Naive thymus-derived CD4-positive, alpha-beta T cell (primary cell): Measurements from ENCODE around the gene AFTPH. TPM values are rescaled to one million over a fixed set of nuclear protein-coding genes. Genes with fewer than 3 reads are reported as not detected.

ENCODE experiments used
- ATAC-seq: fragments of 150-1000 bp; cut with Tn5 transposase; 2 replicates; pipeline ENCODE4 v1.10.0; 2021; ENCODE audit warnings: mild to moderate bottlenecking, moderate library complexity
- CTCF ChIA-PET: fragments of 350-600 bp; sonication (Branson Sonifier 250); formaldehyde crosslinking; loops from one replicate; lab custom pipeline; 2021; ENCODE audit warnings: antibody characterized with exemption; lab: Charles Lee
- POLR2A ChIA-PET: fragments of 350-600 bp; sonication (Branson Sonifier 250); formaldehyde crosslinking; loops from one replicate; lab custom pipeline; 2021; ENCODE audit warnings: antibody characterized with exemption, inconsistent platforms; lab: Charles Lee
- DNase-seq, 9 donors: peaks; one replicate each; pipeline versions ENCODE4 v3.0.0 to v3.0.0-alpha.2; 2020 to 2022; ENCODE audit warnings: mixed read lengths in 1 of 9
- H3K27ac ChIP-seq: one replicate; pipeline ENCODE4 v1.7.0; 2013; ENCODE audit warnings: mild to moderate bottlenecking, low read depth, low read length, moderate library complexity
- H3K27me3 ChIP-seq, 2 donors: one replicate each; pipeline ENCODE4 v1.7.0; 2013; ENCODE audit warnings: low read length in 2 of 2, mild to moderate bottlenecking in 2 of 2, moderate library complexity in 2 of 2; ENCODE audit not compliant: control insufficient read depth in 2 of 2, insufficient read depth in 2 of 2
- H3K36me3 ChIP-seq, 3 experiments: 1 replicate in 2 of 3; 2 replicates in 1 of 3; pipeline ENCODE4 v1.7.0; 2013; ENCODE audit warnings: low read length in 3 of 3, mild to moderate bottlenecking in 3 of 3, moderate library complexity in 1 of 3; ENCODE audit not compliant: insufficient read depth in 3 of 3, control insufficient read depth in 2 of 3
- H3K4me1 ChIP-seq, 2 donors: one replicate each; pipeline ENCODE4 v1.7.0; 2013; ENCODE audit warnings: low read length in 2 of 2, mild to moderate bottlenecking in 2 of 2, moderate library complexity in 1 of 2; ENCODE audit not compliant: control insufficient read depth in 2 of 2, insufficient read depth in 2 of 2
- H3K4me3 ChIP-seq: 2 replicates; pipeline ENCODE4 v1.7.0; 2013; ENCODE audit warnings: mild to moderate bottlenecking, low read length
- H3K9me3 ChIP-seq, 3 experiments: 1 replicate in 2 of 3; 2 replicates in 1 of 3; pipeline ENCODE4 v1.7.0; 2013; ENCODE audit warnings: low read length in 3 of 3; ENCODE audit not compliant: control insufficient read depth in 2 of 3
- H3K27ac Mint-ChIP-seq, 9 donors: one replicate each; pipeline ENCODE4 v1.8.0; 2020 to 2022; ENCODE audit warnings: mixed read lengths in 9 of 9, mild to moderate bottlenecking in 8 of 9, moderate library complexity in 5 of 9, inconsistent platforms in 2 of 9
- H3K27me3 Mint-ChIP-seq, 5 donors: one replicate each; pipeline ENCODE4 v1.8.0; 2021 to 2022; ENCODE audit warnings: mixed read lengths in 5 of 5, mild to moderate bottlenecking in 1 of 5
- H3K36me3 Mint-ChIP-seq, 5 donors: one replicate each; pipeline ENCODE4 v1.8.0; 2020 to 2022; ENCODE audit warnings: mixed read lengths in 5 of 5, mild to moderate bottlenecking in 3 of 5, inconsistent platforms in 1 of 5
- H3K4me1 Mint-ChIP-seq, 7 donors: one replicate each; pipeline ENCODE4 v1.8.0; 2020 to 2022; ENCODE audit warnings: mixed read lengths in 7 of 7, mild to moderate bottlenecking in 3 of 7, inconsistent platforms in 1 of 7
- H3K4me3 Mint-ChIP-seq, 10 donors: one replicate each; pipeline ENCODE4 v1.8.0; 2020 to 2022; ENCODE audit warnings: mild to moderate bottlenecking in 10 of 10, mixed read lengths in 10 of 10, moderate library complexity in 6 of 10, inconsistent platforms in 2 of 10
- H3K9me3 Mint-ChIP-seq, 11 donors: one replicate each; pipeline ENCODE4 v1.8.0; 2020 to 2022; ENCODE audit warnings: mixed read lengths in 11 of 11, mild to moderate bottlenecking in 4 of 11, inconsistent platforms in 1 of 11, moderate library complexity in 1 of 11
- intact Hi-C, 2 donors: fragments of 100-400 bp; cut with micrococcal nuclease; formaldehyde crosslinking; loops; one replicate each; pipeline ENCODE4 v1.15.1; 2023
- polyA plus RNA-seq, 2 donors: library from polyadenylated mRNA; unstranded; fragments of 300-500 nt; fragmentation: Illumina TruSeq; gene quantifications; one replicate each; pipeline ENCODE4 v1.2.3, GENCODE V29; 2021
- total RNA-seq, 6 experiments: library from RNA in 5 of 6; stranded (reverse) in 5 of 6; gene quantifications; 1 replicate in 5 of 6; 2 replicates in 1 of 6; pipeline ENCODE4 v1.2.3 and lab custom pipeline; 2021 to 2026

Gene AFTPH
- total and polyA plus RNA-seq, 7 experiments from 2014 or later = 19.7 to 46.2 (median 36.0) TPM

DNA sequence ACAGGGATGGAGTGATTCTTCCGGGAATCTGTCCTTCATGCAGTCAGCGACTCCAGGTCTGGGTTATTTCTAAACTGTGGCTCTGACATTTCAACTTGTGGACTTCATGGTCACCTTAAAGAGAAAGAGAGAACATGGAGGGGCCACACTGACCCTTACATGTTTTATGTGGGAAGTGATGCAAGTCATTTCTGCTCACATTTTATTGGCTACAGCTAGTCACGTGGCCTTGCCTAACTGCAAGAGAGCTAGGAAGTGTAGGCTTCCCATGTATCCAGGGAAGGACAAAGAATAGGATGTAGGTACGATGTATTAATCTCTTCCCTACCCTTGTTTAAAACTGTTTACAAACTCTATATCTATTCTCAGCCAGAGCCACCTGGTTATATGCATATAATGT lies 30.3 kb upstream of the AFTPH start:
- POLR2A ChIA-PET = no interaction called here
- peaks cover 0 to 52% (median 8%) of the 10 kb centered on the region in 5 donors for H3K27me3 Mint-ChIP-seq
- Histone ChIP-seq H3K36me3 (no peaks in the 10 kb centered on the region), H3K4me1 (no peaks in the 10 kb centered on the region), H3K9me3 (no peaks in the 10 kb centered on the region), H3K27me3 (no peaks in the 10 kb centered on the region), H3K27ac (no peak overlapping the region), H3K4me3 (no peak overlapping the region)
- H3K27ac Mint-ChIP-seq = no peak overlapping the region
- CTCF ChIA-PET = interaction anchor here (0.6 to 1.2 kb wide), 2 partner anchors 11 to 285 kb away, joined by 3 to 4 read pairs; no protein-coding TSS in a partner anchor
- H3K4me1 Mint-ChIP-seq = peaks cover under 1 to 9% (median 5%) of the 10 kb centered on the region in 7 donors
- H3K9me3 Mint-ChIP-seq = no peaks in the 10 kb centered on the region
- intact Hi-C loops = no loop called here
- ATAC-seq = no peak
- no peaks in the 10 kb centered on the region for H3K36me3 Mint-ChIP-seq
- no peak for DNase-seq
- no peak overlapping the region for H3K4me3 Mint-ChIP-seq

DNA sequence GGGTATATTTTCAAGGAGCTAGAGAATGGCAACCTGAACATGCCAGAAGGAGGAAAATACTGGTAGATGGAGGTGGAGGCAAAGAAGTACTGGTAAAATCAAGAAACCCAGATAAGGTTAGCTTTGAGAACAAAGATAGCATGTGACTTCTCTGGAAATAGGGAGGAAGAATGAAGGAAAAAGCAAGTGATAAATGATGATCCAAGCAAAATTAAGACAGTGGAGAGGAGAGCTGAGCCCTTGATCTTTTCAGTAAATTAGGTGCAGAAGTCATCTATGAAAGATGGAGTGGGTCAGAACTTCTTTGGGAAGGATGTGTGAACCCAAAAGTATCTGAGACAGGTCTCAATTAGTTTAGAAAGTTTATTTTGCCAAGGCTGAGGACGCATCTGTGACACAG lies 25.7 kb upstream of the AFTPH start:
- no peak overlapping the region for H3K27ac Mint-ChIP-seq
- H3K27ac ChIP-seq = no peak overlapping the region
- intact Hi-C loops = no loop called here
- no peaks in the 10 kb centered on the region for H3K9me3 ChIP-seq
- H3K36me3 ChIP-seq = no peaks in the 10 kb centered on the region
- peaks cover 0 to 17% (median 0%) of the 10 kb centered on the region in 7 donors for H3K4me1 Mint-ChIP-seq
- no peak for DNase-seq
- H3K27me3 ChIP-seq = no peaks in the 10 kb centered on the region
- POLR2A ChIA-PET = no interaction called here
- no peaks in the 10 kb centered on the region for H3K9me3 Mint-ChIP-seq
- H3K4me3 Mint-ChIP-seq = no peak overlapping the region
- no peak for ATAC-seq
- peaks cover 0 to 43% (median 8%) of the 10 kb centered on the region in 5 donors for H3K27me3 Mint-ChIP-seq
- peaks cover 0 to 2% (median 0%) of the 10 kb centered on the region in 5 donors for H3K36me3 Mint-ChIP-seq
- H3K4me3 ChIP-seq = no peak overlapping the region
- no peaks in the 10 kb centered on the region for H3K4me1 ChIP-seq
- CTCF ChIA-PET = interaction anchor here (3.1 kb wide), 1 partner anchor 10 kb away, joined by 13 read pairs; no protein-coding TSS in a partner anchor

DNA sequence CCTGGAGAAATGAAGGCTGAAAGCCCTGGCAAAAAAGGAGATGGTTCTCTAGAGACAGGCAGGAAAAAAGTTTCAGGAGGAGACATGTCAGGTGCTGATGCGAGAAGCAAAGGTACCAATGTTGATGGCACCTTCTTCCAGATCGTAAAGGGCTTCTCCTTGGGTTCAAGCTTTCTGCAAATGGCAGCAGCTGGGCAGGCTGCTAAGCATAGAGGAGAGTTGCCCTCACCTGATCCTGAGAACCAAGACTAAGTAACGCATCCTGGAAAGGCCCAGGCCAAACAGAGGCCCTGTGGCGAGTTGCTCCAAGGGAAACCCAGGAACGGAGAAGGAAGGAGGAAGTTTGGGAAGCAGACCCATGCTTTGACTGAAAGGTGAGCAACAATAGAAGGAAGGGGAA lies 23.6 kb upstream of the AFTPH start:
- ATAC-seq (no peak), DNase-seq (no peak)
- no peak overlapping the region for H3K4me3 Mint-ChIP-seq
- Histone ChIP-seq H3K4me3 (no peak overlapping the region), H3K4me1 (no peaks in the 10 kb centered on the region), H3K36me3 (no peaks in the 10 kb centered on the region), H3K27me3 (no peaks in the 10 kb centered on the region), H3K27ac (no peak overlapping the region), H3K9me3 (no peaks in the 10 kb centered on the region)
- no peak overlapping the region for H3K27ac Mint-ChIP-seq
- intact Hi-C loops = no loop called here
- no peaks in the 10 kb centered on the region for H3K9me3 Mint-ChIP-seq
- ChIA-PET CTCF (interaction anchor here (0.6 to 0.7 kb wide), 2 partner anchors 16 to 23 kb away, joined by 4 read pairs; no protein-coding TSS in a partner anchor), POLR2A (no interaction called here)
- peaks cover 0 to 17% (median 0%) of the 10 kb centered on the region in 7 donors for H3K4me1 Mint-ChIP-seq
- H3K36me3 Mint-ChIP-seq = peaks cover 0 to 2% (median 0%) of the 10 kb centered on the region in 5 donors
- peaks cover 0 to 39% (median 8%) of the 10 kb centered on the region in 5 donors for H3K27me3 Mint-ChIP-seq

DNA sequence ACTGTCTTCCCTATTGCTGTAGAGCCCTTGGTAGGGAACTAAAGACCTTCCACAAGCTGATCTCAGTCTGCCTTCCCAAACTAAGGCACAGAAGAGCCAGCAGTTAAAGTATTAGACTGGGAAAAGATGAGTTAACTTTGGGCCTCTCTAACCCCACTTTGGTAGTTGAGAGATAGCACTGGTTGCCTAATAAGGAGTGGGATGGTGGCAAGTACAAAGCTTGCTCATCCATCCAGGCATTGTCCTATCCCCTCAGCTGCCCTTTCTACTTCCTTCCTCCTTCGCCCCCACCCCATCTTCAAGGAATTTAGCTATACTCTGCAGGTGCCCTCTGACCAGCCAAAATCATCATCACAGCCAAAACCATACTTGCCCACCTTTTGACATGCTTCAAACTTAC lies 22.2 kb upstream of the AFTPH start:
- H3K9me3 Mint-ChIP-seq = no peaks in the 10 kb centered on the region
- H3K27me3 ChIP-seq = no peaks in the 10 kb centered on the region
- peaks cover 0 to 2% (median 0%) of the 10 kb centered on the region in 5 donors for H3K36me3 Mint-ChIP-seq
- ChIA-PET POLR2A (no interaction called here), CTCF (interaction anchor here (1.9 kb wide), 1 partner anchor 16 kb away, joined by 4 read pairs; no protein-coding TSS in a partner anchor)
- ATAC-seq (no peak), DNase-seq (no peak)
- H3K9me3 ChIP-seq = no peaks in the 10 kb centered on the region
- H3K27ac ChIP-seq = no peak overlapping the region
- intact Hi-C loops = no loop called here
- H3K36me3 ChIP-seq = no peaks in the 10 kb centered on the region
- H3K4me3 Mint-ChIP-seq = no peak overlapping the region
- peaks cover 0 to 31% (median 0%) of the 10 kb centered on the region in 5 donors for H3K27me3 Mint-ChIP-seq
- H3K4me3 ChIP-seq = no peak overlapping the region
- H3K27ac Mint-ChIP-seq = no peak overlapping the region
- peaks cover 0 to 17% (median 0%) of the 10 kb centered on the region in 7 donors for H3K4me1 Mint-ChIP-seq
- H3K4me1 ChIP-seq = no peaks in the 10 kb centered on the region

DNA sequence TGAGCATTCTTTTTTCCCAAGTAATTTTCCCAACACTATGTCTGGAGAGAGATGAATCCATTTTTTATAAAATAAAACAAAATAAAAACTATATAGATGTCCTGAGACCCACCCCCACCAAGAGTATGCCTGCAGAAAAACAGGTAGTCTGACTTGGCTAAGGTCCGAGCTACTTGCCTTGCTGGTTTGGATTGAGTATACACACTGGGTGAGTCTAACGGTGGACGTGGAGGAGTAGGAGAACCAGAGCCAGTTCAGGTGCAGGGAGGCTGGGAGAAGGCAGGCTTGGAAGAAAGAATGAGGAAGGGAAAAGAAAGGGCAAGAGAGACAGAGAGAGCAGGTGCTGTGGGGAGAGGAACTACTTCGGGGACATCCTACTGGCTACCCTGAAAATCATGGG lies 21.3 kb upstream of the AFTPH start:
- Histone ChIP-seq H3K27ac (no peak overlapping the region), H3K36me3 (no peaks in the 10 kb centered on the region), H3K4me3 (no peak overlapping the region), H3K27me3 (no peaks in the 10 kb centered on the region), H3K9me3 (no peaks in the 10 kb centered on the region), H3K4me1 (no peaks in the 10 kb centered on the region)
- peaks cover 0 to 2% (median 0%) of the 10 kb centered on the region in 5 donors for H3K36me3 Mint-ChIP-seq
- DNase-seq = no peak
- H3K27ac Mint-ChIP-seq = peak overlapping the region in 1 of 9 donors; percentile 9
- peaks cover 0 to 17% (median 0%) of the 10 kb centered on the region in 7 donors for H3K4me1 Mint-ChIP-seq
- POLR2A ChIA-PET = interaction anchor here (0.5 to 0.7 kb wide), 2 partner anchors 21 to 141 kb away, joined by 3 to 5 read pairs; no protein-coding TSS in a partner anchor
- H3K9me3 Mint-ChIP-seq = no peaks in the 10 kb centered on the region
- no peak for ATAC-seq
- CTCF ChIA-PET = interaction anchor here (1.8 kb wide), 1 partner anchor 15 kb away, joined by 7 read pairs; no protein-coding TSS in a partner anchor
- peaks cover 0 to 29% (median 5%) of the 10 kb centered on the region in 5 donors for H3K27me3 Mint-ChIP-seq
- intact Hi-C loops = no loop called here
- no peak overlapping the region for H3K4me3 Mint-ChIP-seq

DNA sequence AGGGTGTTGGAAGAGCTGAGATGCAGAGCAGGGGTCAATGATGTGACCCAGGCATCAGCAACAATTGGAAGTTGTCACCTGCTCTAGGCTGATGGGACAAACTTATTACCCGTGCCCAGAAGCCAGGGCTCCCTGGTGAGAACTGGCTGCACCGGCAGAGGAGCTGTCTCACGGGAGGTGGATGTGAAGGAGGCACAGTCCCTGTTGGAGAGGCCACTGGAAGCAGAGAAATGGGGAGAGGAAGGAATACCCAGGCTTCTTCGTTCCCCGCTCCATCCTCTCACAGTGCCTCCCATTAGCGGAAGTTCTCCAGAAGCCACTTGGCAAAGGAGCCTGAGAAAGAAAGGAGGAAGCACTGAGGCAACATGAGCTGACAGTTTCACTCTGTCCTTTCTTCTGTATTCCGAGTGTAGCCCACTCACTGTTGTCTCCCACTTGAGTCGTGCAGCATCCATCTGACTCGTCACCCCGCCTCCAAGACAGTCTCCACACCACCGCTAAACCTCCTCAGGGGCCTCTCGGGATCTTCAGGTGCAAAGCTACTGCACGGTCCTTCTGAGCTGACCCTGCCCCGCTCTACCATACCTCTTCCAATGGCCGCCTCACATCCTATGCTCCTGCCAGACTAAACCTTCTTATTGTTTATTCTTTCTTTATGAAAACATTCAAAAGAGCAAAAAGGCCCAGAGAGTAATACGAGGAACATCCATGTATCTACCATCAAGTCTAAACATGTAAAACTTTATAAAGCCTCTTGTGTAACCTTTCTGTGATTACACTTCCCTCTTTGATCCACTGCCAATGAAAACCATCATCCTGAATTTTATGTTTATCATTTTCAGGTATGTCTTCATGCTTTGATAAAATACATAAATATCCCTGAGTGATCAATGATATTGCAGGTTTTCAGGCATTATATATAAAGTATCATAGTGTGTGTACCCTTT lies 19.1 kb upstream of the AFTPH start:
- peaks cover 0 to 34% (median 5%) of the 10 kb centered on the region in 5 donors for H3K27me3 Mint-ChIP-seq

More for the DNA sequence above, 19.1 kb upstream of the AFTPH start:
- H3K27ac ChIP-seq = no peak overlapping the region
- ATAC-seq = peak; percentile 32
- Mint-ChIP-seq H3K36me3 (peaks cover 0 to 2% (median 0%) of the 10 kb centered on the region in 5 donors), H3K4me1 (peaks cover 0 to 10% (median 0%) of the 10 kb centered on the region in 7 donors), H3K4me3 (no peak overlapping the region), H3K27ac (peak overlapping the region in 1 of 9 donors; percentile 65), H3K9me3 (no peaks in the 10 kb centered on the region)
- ChIA-PET CTCF (interaction anchor here (0.8 to 1.8 kb wide), 3 partner anchors 8 to 17 kb away, joined by 3 to 7 read pairs (median 4); no protein-coding TSS in a partner anchor), POLR2A (no interaction called here)
- H3K4me3 ChIP-seq = no peak overlapping the region
- H3K9me3 ChIP-seq = no peaks in the 10 kb centered on the region
- no peaks in the 10 kb centered on the region for H3K27me3 ChIP-seq
- no peak for DNase-seq
- H3K36me3 ChIP-seq = no peaks in the 10 kb centered on the region
- H3K4me1 ChIP-seq = no peaks in the 10 kb centered on the region
- intact Hi-C loops = no loop called here
